Hematopoietic multipotent progenitor cell treated with erythropoietin and hydrocortisone succinate and interleukin-3 and kit ligand, for 8 days (in vitro differentiated cells): ENCODE data around the gene PAFAH1B1.
A peak's percentile ranks its signal among the peaks of the same experiment; 100 is the strongest.

ENCODE experiments used
- DNase-seq: peaks from one replicate; pipeline ENCODE4 v3.0.0-alpha.2; 2015

The PAFAH1B1 gene

DNA sequence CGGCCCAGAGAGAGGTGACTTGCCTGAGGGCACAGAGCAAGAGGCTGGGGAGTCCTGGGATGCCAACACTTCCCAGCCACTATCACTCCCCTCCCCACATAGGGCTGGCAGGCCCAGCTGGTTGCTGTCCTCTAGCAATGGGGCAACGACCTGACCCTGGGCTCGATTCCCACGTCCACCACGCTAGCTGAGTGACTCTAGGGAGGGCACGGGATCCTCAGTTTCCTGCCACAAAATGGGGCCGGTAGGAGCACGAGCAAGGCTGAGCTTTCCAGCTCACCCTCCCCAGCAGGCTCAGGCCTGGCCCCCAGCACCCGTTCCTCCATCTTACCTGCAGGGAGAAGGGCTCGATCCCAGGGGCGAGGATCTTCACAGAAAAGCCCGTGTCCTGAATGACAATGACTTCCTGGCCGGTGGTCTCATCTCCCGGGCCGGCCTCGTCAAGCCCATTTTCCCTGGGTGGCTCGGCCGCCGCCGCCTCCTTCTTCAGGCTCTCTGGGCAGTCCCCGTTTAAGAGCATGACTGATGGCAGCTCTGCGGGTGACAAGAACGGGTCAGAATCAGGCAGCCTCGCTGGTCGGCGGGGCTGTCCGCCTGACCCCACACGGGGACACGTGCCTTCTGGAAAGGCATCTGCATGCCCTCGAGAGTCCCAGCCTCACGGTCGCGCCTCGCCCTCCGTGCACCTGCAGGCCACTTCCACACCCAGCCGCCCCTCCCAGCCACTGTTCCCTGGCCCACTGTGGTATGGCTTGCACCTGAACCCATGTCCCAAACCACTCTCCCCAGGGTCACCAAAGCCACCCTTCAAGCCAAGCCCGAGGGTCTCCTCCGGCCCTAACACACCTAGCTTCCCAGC is 110.8 kb downstream of the PAFAH1B1 start:
- DNase-seq, result no peak

DNA sequence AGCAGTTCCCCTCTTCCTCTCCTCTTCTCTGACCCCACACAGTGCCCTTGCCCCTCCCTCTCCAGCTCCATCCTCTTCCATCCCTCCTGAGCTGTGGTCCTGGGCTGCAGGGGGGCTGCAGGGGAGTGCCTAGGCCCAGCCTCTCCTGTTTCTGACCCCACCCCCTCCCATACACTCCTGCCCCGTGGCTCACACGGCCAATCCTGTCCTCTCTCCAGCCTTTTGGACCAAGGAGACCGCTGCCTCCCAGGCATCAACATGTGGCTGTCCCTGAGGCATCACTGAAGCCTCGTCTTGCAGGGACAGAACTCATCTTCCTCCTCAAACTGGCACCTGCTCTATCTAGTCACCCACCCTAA is 111.4 kb downstream of the PAFAH1B1 start:
- no peak for DNase-seq

DNA sequence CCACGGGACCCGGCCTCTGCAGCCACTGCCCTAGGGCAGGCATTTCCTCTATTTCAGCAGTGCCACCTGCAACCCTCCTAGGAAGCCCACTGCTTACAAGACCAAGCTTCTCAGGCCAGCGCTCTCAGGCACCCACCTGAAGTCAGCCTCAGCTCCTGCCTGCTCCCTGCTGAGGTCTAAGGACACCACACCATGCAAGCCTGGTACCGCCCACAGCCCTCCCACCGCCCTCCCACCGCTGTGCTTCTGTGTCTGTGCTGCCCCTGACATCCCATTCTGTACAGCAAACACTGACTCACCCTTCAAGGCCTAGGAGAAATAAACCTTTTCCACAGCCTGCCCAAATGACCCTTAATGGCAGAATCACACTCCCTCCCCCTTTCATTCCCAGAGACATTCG is 111.8 kb downstream of the PAFAH1B1 start:
- no peak for DNase-seq

DNA sequence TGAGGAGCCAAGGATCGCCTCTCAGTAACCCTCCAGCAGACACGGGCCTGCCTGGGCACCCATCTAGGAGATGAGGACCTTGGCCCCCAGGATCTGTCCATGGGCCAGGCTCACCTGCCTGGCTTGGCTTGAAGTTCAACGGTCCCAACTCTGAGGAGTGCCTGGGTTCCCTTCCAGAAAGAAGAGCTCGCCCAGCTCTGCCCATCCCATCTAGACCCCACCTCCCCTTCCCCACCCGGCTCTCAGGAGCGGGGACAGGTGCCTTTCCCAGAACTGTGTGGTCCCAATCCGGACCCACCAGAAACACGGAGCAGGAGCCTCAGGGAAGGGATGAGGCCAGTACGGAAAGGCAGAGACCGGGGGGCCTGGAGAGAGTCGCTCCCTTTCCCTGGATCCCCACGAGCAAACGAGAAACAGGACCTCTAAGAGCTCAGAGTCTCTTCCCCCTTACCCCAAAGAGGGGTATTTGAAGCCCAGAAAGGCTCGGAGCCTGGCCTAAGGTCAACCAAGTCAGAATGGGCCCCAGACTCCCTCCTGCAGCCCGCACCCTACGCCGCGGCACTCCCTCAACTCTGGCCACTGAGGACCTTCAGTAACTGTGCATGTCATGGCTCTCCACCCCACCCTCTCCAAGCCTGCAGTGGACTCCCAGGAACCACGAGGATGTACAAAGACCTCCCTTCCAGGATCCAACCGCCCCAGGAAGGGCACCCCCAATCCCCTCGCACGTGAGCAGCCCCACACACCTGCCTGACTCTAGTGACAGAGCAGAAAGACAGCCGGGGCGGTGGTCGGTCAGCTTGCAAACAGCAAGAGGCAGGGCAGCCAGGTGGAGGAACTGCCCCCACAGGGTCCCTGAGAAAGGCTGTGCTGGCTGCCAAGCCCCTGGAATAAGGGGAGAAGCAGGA is 112.7 kb downstream of the PAFAH1B1 start:
- no peak for DNase-seq

DNA sequence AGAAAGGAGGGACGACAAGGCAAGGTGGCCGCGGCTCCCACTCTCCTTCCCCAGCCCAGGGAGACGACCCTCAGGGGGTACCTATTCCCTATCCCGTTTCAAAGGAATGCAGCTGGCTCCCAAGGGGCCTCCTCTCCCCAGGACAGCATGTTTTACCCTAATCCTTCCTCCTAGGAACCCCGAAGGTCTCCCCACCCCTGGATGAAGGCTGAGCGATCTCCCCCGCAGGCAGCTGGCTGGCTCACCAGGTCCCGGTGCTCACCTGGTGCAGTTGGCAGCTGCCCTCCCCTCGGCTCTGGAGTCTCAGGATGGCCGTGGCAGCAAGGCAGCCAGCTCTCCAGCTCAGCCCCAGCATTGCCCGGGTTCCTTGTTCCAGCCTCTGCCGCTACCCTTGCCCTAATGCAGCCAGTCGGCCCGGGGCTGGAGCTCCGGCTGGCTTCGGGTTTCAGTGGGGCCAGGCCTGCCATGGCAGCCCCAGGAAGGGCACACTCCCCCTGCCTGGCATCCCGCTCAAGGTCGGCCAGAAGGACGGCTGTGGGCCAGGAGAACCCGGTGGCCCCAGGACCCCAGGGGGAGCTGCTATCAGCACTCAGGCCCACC is 113.6 kb downstream of the PAFAH1B1 start:
- DNase-seq, result no peak

DNA sequence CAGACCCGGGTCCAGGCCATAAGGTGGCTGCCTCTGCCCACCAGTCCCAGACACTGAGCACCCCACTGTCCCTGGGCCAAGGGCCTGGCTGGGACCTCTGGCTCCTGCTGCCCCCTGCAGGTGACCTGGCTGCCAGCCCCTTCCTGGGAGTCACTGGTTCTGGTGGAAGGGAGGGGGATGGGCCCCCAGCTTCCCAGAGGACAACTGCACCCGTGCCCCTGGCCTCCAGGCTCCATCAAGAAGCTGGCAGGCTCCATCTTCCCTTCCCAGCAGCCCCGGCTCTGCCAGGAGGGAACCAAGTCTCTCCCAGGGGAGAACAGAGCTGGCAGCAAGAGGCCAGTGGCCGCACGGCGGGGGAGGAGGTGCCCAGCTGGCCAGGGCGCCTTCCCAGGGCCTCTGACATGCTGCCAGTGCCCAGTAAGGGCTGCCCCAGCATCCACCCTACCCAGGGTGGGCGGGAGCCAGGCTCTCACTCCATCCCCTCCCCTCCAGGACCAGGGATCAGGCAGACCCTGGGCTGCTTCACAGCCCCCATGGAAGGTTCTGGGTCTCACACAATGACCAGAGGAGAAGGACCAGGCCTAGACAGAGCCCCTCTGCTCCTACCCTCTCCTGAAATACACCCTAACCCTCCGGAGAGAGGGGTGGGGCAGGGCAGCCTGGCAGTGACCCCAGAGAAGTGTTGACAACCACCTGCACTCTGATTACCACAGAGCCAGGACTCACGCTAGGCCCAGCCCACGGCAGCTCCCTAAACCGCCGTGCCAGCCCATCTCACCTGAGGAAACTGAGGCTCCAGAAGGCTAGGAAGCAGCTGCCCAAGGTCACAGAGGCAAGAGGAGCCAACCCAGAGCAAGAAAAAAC is 114.5 kb downstream of the PAFAH1B1 start:
- peak; percentile 35 for DNase-seq

DNA sequence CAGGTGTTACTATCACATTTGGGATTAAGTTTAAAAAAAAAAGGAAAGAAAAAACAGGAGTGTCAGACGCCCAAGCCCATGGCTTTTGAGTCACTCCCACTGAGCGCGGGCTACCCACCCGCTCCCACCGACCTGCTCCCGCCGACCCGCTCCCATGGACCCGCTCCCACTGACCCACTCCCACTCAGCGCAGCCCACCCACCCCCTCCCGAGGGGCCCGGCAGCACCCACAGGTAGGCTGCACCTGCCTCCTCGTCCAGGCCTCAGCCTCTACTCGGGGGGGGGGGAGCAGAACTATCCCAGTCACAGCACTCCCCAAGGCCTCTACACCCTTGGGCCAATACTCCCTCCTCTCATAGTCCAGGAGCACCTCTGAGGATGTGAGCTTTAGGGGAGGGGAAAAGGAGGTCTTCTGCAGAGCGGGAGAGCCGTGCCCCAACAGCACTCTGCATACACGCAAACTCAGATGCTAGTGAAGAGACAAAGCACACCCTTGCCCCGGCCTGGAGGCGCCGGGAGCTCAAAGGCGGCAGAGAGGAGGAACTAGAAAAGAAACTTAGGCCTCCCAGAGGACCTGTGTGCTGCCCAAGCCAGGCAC is 115.2 kb downstream of the PAFAH1B1 start:
- no peak for DNase-seq

DNA sequence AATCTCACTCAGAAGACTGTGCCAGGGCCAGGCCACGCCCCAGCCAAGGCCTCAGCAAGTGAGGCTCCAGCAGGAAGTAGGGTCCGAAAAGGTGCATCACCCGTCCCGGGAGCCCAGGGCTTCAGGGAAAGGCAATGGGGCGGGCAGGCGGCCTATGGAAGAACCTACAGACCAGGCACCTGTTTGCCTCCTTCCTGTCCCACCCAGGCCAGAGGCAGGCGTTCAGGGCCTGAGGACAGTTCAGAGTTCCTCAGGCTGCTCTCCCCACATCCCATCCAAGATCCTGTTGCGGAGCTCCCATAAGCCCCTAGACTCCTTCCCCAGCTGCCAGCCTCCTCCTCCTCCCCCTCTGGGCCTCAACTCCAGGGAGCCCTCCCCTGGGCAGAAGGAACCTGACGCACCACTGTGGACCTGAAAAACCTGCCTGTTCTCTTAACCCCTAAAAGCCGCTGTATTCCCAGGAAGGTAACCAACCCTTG is 115.8 kb downstream of the PAFAH1B1 start:
- peak; percentile 48 for DNase-seq

DNA sequence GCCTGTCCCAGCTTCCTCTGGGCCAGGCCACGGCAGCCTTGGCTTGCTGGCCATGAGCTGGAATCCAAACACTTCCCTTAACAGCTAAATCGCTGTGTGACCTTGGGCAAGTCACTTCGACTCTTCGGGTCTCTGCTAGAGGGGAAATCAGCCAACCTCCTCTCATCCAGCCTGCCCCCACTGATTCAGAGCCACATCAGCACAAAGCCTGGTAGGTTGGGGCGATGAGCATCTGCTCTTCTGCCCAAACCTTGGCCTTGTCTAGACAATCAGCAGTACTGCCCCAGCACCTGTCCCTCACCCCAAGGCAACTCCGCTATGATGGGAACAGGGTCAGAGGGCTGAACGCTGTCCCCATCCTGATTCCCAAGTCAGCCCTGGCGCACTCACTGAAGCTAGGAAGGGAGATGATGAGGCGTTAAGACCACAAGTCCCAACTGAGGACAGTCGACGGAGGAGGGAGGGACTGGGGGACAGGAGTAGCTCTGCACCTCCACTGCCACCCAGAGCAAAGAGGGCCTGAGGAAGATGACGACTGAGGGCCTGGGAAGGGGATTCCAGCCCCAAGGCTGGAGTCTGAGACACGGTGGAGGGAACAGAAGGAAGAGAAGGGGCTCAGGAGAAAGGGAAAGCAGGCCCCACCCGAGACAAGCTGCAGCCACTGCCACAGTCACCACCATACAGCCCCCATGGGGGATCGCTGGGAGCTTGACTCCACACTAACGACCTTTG is 116.8 kb downstream of the PAFAH1B1 start:
- peak; percentile 32 for DNase-seq

DNA sequence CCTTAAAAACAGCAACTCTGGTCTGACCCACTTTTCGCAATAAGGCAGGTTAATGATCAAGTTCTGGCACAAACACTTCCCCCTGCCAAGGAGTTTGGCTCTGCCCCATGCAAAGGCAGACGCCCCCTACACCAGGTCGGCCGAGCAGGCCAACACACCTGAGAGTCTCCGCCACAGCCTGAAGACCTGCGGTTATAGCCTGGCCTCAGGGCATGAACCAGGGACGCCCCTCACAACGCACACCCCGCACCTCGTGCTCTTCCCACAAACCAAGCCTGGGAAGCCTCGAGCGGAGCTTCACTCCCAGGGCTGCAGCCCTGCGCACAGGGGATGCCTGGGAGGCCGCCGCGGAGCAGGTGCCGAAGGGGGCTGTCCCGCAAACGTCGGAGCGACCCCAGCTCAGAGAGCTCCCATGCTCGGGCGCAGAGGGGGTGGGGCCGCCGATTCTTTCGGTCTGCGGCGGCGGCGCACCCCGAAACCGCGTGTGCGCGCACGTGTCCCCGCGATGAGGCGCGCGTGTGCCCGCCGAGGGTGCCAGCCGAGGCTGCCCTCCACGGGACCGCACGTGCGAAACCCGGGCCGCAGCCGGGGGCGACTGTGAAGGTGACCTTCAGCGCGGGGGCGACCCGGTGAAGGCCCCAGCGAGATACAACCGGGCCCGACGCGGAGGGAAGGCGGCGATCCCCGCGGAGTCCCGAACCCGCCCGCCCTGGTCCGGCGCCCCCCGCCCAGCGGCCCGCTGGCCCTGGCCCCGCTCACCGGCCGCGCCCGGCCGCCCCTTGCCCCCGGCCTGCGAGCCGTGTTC is 117.6 kb downstream of the PAFAH1B1 start:
- DNase-seq, result peak; percentile 46

DNA sequence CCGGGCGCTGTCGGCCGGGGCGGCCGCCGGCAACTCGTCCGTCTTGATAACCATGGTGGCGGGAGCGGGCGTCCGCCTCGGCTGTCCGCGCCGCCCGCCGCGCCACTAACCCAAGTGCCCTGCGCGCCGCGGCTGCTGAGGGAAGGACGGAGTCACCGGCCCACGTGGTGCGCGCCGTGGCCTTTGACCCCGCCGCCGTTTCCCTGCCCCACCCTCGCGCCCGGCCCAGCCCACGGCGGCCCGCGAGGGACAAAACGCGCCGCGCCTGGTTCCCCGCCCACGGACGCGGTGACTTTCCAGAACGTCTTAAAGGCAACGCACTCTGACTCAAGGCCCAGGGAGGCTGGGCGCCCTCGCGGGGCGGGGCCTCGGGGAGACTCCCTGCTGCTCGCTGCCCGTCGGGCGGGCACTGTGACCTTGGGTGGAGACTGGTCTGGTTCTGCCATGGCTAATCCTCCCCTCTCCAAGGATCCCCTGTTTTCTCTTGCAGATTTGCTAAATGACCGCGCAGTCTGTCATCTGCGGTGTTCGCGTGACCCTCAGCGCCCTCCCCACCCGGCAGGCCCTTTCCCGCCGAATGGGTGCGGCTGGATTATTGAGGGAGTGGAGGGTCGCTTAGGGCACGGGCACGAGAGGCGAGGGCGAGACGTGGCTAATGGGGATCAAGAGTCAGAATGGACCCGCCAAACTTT is 118.3 kb downstream of the PAFAH1B1 start, which contains the start of gene CLUH:
TSS of gene CLUH (minus strand) at position 157 of the 692 bp plus-strand sequence. CDS start at position 54, 103 bp downstream.
- peak; percentile 97 for DNase-seq

DNA sequence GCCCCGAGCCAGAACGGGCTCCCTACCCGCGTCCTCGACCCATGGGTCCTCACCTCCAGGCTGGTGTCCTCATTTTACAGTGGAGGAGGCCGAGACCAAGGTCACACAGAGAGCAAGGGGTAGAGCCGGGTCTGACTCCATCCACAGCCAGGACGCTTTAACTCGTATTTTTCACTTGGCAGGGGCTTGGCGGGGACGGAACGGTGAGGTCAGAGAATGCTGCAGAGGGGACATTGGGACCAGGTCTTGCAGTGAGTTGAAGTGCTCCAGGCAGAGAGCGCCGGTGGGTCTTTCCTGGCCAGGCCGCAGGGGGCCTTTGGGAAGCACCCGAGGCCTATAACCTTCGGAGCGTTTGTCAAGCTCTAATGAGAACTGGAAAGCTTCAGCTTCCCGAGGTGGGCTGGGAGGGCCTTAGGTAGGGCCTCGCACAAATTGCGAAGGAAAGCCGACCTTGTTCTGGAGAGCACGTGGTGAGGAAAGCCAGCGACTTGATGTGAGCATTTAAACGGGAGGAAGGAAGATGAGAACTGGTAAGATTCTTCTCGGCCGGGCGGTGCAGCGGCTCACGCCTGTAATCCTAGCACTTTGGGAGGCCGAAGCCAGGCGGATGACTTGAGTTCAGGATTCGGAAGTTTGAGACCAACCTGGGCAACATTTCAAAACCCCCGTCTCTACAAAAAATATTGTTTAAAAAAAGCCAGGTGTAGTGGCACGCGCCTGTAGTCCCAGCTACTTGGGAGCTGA is 119.0 kb downstream of the PAFAH1B1 start:
- no peak for DNase-seq

DNA sequence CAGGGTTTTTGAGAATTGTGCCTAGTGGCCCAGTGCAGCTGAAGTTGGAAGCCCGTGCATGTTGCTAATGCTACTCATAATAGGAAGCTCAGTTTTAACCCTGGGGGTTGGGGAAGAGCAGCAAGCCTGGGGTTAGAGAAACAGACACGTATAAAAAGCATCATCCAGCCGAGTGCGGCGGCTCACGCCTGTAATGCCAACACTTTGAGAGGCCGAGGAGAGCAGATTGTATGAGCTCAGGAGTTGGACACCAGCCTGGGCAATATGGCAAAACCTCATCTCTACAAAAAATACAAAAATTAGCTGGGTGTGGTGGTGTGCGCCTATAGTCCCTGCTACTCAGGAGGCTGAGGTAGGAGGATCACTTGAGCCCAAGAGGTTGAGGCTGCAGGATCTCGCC is 120.4 kb downstream of the PAFAH1B1 start:
- no peak for DNase-seq

DNA sequence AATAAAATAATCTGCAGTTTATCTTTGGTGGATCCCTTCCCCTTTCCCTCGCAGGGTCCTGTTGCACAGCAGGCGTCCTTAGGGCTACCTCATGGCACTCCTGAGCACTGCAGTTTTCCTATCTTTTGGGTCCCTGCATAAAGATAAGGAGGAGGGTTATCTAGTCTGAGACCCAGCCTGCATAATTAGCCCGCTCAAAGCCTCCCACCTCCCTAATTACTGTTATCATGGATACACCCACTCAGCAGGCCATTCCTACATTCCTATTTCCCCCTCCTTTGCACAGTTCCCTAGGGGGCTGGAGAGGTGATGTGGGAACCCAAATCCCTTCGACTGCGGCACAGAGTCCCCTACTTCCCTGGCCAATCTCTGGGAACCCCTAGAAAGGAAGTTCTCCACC is 123.2 kb downstream of the PAFAH1B1 start:
- DNase-seq, result peak; percentile 22

DNA sequence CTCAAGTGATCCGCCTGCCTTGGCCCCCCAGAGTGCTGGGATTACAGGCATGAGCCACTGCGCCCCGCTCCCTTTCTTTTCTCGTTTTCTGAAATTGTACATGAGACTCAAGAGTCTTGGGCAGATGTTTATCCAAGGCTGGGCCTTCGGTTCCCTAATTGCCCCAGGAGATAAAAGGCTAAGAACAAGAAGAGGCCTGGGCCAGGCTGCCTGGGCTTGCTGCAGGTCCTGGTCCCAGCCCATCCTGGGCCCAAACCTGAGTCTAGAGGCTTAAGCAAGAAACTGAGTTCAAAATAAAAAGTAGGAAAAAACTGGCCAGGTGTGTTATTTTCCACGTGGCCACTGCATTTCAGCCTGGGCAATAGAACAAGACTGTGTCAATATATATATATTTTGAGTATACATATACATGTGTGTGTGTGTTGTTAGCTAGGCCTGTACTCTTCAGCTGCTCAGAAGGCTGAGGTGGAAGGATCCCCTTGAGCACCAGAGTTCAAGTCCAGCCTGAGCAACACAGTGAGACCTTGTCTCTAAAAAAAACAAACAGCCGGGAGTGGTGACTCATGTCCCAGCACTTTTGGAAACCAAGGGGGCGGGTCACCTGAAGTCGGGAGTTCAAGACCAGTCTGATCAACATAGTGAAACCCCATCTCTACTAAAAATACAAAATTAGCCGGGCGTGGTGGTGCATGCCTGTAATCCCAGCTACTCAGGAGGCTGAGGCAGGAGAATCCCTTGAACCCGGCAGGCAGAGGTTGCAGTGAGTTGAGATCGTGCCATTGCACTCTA is 124.9 kb downstream of the PAFAH1B1 start:
- DNase-seq, result no peak

DNA sequence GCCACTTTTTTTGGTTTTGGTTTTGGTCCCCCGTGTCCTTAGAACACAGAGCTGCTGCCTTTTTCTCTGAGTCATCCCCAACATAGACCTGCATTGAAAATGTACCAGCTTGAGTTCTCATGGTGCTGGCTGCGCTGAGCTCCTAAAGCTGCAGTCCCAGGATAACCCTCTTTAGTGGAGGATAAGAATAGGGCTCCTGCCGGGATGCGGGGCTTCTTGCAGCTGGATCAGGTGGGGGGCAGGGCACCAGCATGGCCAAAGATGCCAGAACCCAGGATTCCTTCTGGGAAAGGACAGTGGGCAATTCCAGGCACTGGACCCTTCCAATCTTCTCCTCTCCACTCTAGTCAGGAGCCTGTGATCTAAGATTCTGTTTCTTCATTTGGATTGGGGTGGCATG is 126.4 kb downstream of the PAFAH1B1 start:
- no peak for DNase-seq

DNA sequence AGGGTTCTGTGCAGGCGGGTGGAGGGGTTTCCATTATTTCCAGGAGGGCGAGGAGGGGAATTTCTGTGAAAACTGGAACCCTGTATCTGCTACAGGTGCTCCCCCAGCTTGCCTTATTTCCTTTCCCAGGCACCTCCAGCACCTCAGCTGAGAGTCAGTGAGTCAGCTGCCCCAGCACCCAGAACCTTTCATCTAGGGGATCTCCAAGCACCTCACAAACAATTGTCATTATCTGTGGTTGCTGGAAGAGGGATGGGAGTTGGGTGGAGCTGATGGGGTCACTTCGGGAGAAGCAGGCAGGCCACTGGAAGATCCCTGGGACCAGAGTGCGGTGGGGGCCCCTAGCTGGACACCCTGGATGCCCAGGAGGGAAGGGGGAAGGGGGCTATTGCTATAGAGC is 128.1 kb downstream of the PAFAH1B1 start:
- no peak for DNase-seq

DNA sequence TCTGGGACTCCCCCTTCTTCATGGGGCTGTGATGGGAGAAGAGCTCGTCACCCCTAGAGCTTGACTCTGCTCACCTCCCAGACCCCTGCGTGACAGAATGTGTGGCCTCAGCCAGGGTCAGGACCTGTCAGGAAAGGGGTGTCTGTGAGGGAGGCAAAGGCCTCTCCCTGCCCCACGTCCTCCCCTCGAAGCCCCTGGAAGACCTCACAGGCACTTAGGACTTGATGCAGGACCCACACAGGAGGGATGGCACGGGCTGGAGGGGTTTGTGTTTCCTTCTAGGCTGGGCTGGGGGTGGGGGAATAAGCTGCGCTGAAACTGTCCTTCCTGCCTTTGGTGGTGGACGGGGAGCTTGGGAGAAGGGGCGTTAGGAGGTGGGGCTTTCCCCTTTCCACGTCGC is 129.2 kb downstream of the PAFAH1B1 start:
- no peak for DNase-seq
